Frontal cortex (tissue), 4 donors: Measurements from ENCODE around the gene ZDHHC16. TPM values are rescaled to one million over a fixed set of nuclear protein-coding genes. Genes with fewer than 3 reads are reported as not detected.
A peak's percentile ranks its signal among the peaks of the same experiment; 100 is the strongest.
"Not testable (repeated sequence)": the region's sequence is repeated elsewhere in the genome, so short reads cannot be mapped to it uniquely, and the experiment has no call there.

Experiments
- DNase-seq, 2 donors: peaks; one replicate each; pipeline ENCODE4 v3.0.0; 2012; ENCODE audit warnings: low spot score in 2 of 2
- FAIRE-seq: peaks from 2 replicates; lab custom pipeline; 2012; peaks lifted over from hg19 to GRCh38; lab: Jason Lieb, UNC
- total RNA-seq: library from RNA; depleted of rRNA; stranded (reverse); fragments of >200 nt; gene quantifications from one replicate; pipeline ENCODE4 v1.2.3, GENCODE V29; 2014
- donor health status: control.
- donor health status: control.
- donor health status: control.

The ZDHHC16 gene
- total RNA-seq, 1 donor from 2014 or later: 22.0 TPM

DNA sequence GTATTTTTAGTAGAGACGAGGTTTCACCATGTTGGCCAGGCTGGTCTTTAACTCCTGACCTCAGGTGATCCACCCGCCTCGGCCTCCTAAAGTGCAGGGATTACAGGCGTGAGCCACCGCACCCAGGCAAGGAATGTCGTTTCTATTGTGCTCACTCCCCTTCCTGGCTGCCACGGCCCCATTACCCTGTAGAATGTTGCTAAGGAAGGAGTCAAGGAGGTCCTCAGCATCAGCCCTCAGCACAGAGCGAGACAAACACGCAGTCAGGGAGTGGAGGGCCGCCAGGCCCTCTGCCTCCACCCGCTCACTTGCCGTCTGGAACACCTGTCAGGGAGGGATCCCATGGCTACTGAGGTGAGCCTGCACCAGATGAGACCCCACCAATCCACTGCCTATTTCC lies 22.8 kb downstream of the ZDHHC16 start:
- not testable (repeated sequence) for DNase-seq, FAIRE-seq

DNA sequence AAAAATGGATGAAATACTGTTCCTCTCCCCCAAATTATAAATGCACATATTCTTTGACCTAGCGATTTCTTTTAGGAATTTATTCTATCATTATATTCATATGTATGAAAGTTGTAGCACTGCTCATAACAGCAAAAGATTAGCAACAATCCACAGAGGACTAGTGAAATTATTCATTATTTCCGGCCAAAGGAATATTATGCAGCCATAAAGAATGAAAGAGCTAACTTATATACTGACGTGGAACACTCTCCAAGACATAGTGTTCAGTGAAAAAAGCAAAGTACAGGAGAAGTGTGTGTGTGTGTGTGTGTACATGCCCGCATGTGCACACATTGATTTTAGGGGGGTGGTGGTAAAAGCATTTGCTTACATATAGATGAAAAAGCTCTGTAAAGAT lies 28.9 kb downstream of the ZDHHC16 start:
- FAIRE-seq: no peak

DNA sequence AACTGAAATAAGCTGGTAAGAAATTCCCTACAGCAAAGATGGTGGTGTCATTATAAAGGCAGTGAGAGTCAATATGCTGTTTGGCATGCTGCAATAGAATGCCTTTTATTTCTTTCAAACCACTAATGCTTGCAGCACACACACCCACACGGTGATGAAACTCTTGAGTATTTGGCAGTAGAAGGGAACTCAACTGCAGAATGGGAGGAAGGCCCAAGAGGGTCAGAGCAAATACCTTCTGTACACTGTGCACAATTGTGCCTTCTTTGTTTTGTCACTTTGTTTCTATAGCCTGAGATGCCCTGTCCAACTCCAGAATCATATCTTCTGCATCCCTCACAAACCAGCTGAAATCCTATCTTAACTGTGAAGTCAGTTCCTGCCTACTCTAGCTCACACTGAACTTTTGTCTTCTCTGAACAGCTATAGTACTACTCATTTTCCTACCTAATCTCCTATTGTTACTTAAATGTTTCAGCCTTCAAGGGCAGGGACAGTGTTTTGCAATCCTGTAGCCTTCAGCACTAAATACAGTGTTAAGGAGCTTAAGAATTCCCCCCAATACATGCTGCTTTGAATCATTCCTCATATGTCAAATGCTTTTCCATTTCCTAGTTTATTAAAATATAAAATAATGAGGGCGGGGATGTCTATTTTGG lies 30.1 kb downstream of the ZDHHC16 start:
- no peak for DNase-seq
- no peak for FAIRE-seq

More for the DNA sequence above, 28.9 kb downstream of the ZDHHC16 start:
- no peak for DNase-seq

DNA sequence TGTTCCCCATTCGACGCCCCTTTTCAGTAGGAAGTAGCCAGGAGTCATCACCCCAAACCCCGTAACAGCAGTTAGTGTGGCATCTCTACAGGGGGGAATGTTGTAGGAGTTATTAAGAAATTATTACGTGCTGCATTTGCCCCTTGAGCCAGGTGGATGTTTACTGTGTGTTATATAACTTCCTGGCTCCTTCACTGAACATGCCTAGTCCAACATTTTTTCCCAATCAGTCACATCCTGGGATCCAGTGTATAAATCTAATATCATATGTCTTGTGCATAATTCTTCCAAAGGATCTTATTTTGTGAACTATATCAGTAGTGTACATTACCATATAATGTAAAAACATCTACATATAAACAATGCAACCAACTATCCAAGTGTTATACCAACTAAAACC lies 33.4 kb downstream of the ZDHHC16 start:
- DNase-seq, FAIRE-seq: not testable (repeated sequence)

DNA sequence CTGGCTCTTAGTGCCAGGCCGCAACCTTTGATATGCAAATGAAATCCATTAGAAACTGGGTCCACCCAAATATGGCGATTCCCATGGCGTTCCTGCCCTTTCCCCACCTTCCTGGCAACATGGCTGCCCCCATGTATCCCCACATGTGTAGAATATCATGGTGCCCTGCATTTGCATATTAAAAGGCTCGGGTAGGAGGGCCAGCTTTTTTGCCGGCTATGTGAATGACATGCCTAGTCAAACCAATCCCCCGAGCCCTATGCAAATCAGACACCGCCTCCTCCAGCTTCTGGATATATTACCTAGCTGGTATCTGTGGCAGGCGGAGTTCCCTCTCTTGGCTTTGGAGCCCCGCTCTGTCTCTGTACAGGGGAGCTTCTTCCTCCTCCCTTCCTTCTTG lies 34.0 kb downstream of the ZDHHC16 start:
- no peak for FAIRE-seq
- no peak for DNase-seq

DNA sequence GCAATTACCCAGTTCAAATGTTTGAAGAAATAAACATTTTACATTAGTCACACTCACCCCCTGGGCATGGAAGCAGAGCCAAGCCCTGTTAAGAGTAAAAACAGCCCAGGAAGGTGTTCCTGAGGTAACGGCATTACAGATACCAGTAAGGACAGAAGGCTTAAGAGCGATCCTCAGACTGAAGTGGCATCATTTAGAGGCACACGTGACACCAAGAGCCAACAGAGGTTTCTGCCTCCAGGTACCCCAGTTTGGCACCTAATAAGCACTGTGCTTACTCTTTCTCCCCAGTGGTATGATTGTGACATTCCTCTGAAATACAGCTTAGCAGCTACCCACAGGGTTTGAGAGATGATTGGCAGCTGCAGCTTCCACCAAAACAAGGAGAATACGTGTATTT lies 35.1 kb downstream of the ZDHHC16 start:
- no peak for FAIRE-seq
- no peak for DNase-seq

DNA sequence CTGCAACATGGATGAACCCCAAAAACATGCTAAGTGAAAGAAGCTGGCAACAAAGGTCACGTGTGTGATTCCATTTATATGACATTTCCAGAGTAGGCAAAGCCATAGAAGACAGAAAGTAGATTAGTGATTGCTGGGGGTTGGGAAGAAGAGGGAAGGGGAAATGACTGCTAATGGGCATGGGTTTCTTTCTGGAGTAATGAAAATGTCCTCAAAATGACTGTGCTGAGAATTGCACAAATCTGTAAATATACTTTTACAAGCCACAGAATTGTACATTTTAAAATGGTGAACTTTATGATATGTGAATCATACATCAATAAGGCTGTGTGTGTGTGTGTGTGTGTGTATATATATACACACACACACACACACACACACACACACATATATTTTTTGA lies 36.4 kb downstream of the ZDHHC16 start:
- DNase-seq: no peak
- FAIRE-seq: no peak

DNA sequence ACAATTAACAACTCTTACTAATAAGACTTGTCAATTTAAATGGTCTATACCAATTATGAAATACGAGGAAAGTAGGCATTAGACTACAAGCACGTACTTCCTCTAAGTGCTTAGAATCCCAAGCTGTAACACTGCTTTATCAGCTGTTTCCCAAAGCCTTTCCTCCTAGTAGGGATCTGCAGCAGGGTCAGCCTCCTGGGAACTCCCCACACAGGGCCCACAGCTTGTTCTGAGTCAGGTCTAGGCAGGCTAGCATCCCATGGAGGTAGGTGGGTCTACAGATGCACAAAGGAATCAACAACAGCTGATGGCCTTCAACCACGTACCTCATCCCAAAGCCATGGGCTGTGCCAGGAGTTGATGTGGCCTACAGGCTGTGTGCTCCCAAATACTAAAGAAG lies 37.5 kb downstream of the ZDHHC16 start:
- FAIRE-seq (no peak), DNase-seq (no peak)

DNA sequence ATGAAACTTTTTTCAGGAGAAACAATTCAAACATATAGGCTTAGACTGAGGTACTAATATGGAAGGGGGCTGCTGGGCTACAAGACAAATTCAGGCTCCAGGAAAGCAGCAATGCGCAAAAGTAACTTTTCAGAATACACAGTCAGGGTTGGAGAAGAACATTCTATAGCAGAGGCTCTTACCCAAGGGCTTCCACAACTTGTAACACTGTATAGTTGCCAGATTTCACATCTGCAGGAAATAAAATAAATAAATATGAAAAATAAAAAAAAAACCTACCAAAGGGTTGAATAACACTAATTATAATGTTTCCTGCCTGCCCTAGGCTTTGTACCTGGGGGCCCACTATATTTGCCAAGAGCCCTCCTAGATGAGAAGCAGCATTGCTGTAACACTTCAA lies 37.9 kb downstream of the ZDHHC16 start:
- DNase-seq: no peak
- no peak for FAIRE-seq

DNA sequence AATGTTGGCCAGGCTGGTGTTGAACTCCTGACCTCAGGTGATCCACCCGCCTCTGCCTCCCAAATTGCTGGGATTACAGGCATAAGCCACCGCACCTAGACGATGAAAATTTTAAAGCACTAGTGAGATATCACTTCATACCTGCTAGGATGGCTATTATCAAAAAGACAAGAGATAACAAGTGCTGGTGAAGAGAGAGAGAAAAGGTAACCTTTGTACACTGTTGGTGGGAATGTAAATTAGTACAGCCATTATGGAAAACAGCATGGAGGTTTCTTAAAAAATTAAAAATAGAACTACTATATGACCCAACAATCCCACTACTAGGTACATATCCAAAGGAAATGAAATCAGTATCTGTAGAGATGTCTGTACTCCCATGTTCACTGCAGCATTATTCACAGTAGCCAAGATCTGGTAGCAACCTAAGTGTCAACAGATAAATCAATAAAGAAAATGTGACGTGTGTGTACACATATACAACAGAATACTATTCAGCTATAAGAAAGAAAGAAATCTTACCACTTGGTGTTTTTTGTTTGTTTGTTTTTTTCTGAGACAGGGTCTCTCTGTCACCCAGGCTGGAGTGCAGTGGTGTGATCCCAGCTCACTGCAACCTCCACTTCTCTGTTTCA lies 39.8 kb downstream of the ZDHHC16 start:
- no peak for DNase-seq
- FAIRE-seq: no peak

DNA sequence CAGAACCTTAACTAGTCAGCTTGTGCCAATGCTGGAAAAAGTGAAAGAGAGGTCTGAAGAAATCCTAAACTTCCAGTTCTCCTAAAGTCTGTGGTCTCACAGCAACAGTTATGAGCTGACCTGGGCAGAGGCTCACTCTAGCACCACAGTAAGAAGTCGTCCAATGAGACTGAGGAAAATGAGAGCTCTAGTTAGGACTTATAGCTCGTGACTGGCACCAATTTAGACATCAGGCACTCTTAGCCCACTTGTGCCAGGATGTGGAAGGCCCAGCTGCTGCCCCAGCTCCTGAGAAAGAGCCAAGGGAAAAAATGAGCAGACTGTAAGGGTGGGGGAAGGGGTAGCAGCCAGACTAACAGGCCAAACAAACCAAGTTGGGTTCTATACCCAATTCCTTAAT lies 44.6 kb downstream of the ZDHHC16 start:
- FAIRE-seq (no peak), DNase-seq (peak in 1 of 2 donors; percentile 17)

DNA sequence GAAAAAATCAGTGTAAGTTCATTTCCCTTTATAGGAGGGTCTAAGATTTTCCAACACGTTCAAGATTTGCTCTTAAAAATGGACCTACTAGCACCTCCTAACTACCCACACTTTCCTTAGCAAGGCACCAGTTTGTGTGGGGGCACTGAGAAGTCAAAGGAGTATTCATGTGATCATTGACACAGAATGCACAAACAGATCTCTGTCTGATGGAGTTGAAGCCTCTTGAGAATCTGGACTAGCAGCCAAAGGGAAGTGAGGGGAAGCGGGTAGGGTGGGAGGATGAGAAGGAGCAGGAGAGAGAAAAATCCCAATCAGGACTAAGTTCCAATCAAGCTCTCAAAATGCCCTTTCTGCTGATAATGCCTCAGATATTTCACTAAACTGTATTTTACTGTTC lies 48.2 kb downstream of the ZDHHC16 start:
- FAIRE-seq (no peak), DNase-seq (peak; percentile 40 to 47)

DNA sequence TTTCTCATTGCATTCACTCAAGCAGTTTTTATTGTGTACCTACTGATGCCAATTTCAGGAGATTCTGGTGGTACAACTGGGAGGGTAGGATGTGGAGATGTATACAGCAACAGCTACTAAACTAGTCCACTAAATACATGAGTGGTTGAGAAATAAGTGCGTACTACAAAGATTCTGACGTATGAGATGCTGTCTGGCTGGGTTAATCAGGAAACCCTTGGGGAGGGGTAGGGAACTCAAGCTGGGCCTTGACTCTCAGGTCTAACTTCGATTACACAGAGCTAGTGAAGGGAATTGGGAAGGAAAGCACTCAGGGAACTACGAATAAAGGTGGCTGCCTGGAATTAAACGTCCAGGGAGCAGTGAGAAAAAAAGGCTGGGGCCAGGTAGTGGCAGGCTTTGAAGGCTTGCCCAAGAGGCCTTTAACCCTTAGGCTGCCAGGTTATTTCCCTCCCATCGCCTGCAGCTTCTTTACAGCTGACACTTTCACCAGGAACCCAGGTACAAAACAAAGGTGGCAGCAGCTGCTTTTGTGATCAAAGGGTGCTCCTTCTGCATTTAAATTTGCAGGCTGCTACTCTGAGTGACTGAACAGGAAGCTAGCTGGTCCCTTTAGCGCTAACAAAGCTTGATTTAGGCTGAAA lies 49.0 kb downstream of the ZDHHC16 start:
- FAIRE-seq (no peak), DNase-seq (no peak)

DNA sequence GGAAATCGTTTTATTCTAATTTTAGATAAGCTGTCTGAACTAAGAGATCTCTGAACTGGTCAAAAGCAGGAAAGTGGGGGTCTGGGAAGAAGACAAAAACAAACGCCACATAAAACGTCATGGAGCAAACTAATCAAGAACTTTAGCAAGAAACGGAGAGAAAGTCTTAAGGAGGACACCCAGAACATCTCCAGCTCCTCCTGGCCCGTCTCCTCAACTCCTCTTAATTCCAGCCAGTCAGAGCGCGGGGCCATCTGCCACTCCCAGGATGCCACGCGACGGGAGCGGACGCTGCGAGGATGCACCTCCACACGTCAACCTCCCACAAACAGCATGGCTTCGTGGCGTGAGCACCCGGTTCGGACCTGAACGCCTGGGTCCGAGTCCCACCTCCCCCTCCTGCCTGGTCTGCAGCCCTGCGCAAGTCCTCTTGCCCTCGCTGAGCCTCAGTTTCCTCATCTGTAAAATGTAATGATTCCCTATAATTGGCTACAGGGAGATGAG lies 51.6 kb downstream of the ZDHHC16 start:
- DNase-seq: peak; percentile 58 to 63
- FAIRE-seq: no peak

DNA sequence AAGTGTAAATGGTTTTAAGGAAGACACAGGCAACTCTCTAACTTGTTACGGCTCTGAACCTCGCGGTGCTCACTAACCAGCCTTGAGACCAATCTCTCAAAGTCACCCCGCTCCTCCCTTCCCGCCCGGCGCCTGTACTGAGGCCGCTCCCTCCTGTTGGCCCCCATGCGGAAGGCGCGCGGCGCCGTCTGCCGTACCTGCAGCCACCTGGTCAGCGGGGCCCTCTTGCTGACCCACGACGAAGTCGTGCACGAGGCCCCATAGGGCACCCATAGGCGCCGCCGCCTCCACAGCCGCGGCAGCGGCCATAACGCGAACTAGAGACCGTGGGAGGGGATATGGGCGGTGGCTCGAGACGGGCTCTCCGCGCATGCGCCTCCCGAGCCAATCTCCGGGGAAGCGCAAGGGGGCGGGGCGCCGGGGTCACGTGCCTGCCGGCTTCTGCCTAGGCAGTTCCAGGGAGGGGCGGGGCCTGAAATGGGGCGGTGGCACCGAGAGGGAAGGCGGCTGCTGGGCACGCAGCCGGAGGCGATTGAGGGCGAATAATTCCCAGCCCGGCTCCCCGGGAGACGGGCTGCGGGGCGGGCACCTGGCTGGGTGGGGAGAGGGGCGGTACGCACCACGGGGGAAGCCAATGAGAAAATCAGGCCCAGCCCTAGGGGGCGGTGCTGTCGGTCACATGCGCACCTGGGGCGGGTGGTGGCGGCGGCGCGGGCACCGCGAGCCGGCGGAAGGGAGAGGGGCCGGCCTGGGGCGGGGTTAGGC lies 52.3 kb downstream of the ZDHHC16 start, which contains the start of gene MMS19:
Gene MMS19 (minus strand): TSS at position 347 of the 765 bp plus-strand sequence. CDS start 38 bp downstream, at position 309.
- DNase-seq (peak; percentile 99 to 100), FAIRE-seq (no peak)

DNA sequence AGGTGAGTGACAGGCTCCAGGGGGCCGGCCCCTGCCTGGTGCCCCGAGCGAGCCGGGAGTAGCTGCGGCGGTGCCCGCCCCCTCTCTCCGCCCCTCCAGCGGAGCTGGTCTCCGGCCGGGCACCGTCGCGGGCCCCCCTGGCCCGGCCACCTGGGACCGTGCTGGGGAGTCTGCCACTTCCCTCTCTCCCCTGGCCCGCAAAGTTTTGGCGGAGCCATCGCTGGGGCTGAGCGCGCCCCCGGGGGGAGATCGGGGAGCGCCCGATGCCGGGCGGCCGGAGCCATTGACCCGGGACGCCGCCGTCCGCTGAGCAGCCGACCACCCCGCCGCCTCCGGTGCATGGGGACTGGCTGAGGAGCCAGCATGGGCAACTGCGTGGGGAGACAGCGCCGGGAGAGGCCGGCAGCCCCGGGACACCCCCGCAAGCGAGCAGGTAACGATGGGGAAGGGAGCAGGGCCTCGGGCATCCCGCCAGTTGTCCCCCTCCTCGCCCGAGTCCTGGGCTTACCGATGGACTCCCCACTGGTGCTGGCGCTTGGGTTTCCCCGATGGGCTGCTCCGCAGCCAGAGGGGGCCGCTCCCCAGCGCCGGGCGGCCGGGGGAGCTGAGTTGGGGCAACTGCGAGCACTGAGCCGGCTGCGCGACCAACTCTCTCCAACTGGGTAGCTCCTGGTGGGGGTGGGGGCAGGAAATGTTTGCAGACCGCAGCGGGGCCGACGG lies 53.0 kb downstream of the ZDHHC16 start, which contains the start of gene UBTD1:
Gene UBTD1 (plus strand): TSS at position 84 of the 720 bp plus-strand sequence. CDS start 280 bp downstream, at position 364.
- FAIRE-seq (no peak), DNase-seq (no peak)

DNA sequence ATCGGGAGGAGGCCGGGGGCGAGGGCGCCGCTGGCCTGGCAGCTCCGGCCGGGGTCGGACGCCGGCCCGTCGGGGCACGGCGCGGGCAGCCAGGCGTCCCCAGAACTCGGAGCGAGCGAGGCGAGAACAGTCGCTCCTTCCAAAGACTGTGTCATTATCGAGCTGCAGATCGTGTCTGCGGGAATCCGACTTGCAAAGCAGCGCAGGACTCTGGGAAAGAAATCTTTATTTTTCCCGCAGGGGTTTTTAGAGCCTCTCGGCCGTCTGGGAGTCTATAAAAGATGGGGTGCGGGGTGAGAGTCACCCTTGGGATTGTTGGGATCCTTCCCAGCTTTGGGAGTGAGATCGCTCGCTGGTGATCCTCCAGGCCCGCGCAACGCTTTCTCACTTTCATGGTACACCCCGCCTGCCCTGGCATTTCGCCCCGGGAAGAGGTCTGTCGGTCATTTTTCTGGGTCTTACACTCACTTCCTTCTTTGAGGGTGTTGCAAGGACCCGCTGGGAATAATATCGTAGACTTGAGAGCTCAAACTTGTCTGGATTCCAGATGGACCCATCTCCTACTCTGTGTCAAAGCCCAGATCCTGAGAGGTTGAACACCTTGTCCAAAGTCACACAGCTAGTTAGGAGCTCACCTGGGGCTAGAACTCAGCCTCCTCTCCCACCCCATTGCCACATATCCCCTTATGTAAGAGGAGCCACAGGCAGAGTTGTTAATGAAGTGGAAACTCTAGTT lies 53.8 kb downstream of the ZDHHC16 start:
- DNase-seq (no peak), FAIRE-seq (no peak)

DNA sequence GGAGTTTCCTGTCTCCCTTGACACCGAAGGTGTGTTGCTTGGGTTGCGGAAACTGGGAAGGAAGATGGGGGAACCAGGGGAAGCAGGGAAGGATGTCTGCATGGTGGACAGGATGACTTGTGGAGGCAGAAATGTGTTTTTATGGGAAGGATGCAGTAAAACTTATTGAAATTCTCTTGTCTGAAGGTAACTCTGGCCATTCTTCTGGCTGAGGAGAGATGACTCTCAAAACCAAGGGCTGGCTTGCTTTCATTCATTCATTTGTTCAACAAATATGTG lies 54.3 kb downstream of the ZDHHC16 start:
- no peak for DNase-seq
- no peak for FAIRE-seq

DNA sequence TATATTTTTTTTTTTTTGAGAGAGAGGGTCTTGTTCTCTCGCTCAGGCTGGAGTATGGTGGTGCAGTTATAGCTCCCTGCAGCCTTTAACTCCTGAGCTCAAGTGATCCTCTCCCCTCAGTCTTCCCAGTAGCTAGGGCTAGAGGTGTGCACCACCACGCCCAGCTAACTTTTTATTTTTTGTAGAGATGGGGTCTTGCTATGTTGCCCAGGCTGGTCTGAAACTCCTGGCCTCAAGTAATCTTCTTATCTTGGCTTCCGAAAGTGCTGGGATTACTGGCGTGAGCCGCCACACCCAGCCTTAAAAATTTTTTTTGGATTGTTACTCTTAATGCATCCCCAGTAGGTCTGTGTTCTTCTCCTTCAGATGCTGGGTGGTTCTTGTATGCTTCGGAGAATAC lies 56.9 kb downstream of the ZDHHC16 start:
- no peak for FAIRE-seq
- DNase-seq: no peak
